Eye (tissue), 1 donor: ENCODE results near the gene ATP2A1.
A peak's percentile ranks its signal among the peaks of the same experiment; 100 is the strongest.
"Not testable (repeated sequence)": the region's sequence is repeated elsewhere in the genome, so short reads cannot be mapped to it uniquely, and the experiment has no call there.

Source experiments
- DNase-seq: peaks from one replicate; pipeline ENCODE4 v3.0.0-alpha.2; 2015

The ATP2A1 gene

GRCh38 chr16:28910086-28911031 is 32.1 kb downstream of the ATP2A1 start:
- DNase-seq, result no peak

- DNase-seq, result no peak
These were observed 34.3 kb downstream of the ATP2A1 start for GRCh38 chr16:28912558-28912957.

- no peak for DNase-seq
These were observed 35.8 kb downstream of the ATP2A1 start for GRCh38 chr16:28913946-28914724.

GRCh38 chr16:28915181-28915580 is 36.9 kb downstream of the ATP2A1 start:
- DNase-seq, result no peak

GRCh38 chr16:28917095-28917494 is 38.8 kb downstream of the ATP2A1 start:
- no peak for DNase-seq

- no peak for DNase-seq
These were observed 40.4 kb downstream of the ATP2A1 start for GRCh38 chr16:28918698-28919097.

GRCh38 chr16:28923231-28923587 is 44.9 kb downstream of the ATP2A1 start:
- no peak for DNase-seq

GRCh38 chr16:28923652-28924398 is 45.5 kb downstream of the ATP2A1 start:
- no peak for DNase-seq

GRCh38 chr16:28924399-28924761 is 46.1 kb downstream of the ATP2A1 start:
- DNase-seq, result no peak

- peak; percentile 98 for DNase-seq
These were observed 46.6 kb downstream of the ATP2A1 start, which contains the start of gene RABEP2 for GRCh38 chr16:28924762-28925385. Gene RABEP2 (minus strand): TSS chr16:28925238. CDS start chr16:28925163, 75 bp downstream.

- peak; percentile 92 for DNase-seq
These were observed 47.3 kb downstream of the ATP2A1 start for GRCh38 chr16:28925386-28926228.

GRCh38 chr16:28926284-28926683 is 48.0 kb downstream of the ATP2A1 start:
- DNase-seq, result not testable (repeated sequence)

GRCh38 chr16:28927815-28928214 is 49.5 kb downstream of the ATP2A1 start:
- no peak for DNase-seq

- no peak for DNase-seq
These were observed 51.9 kb downstream of the ATP2A1 start for GRCh38 chr16:28930203-28930602.

GRCh38 chr16:28930652-28931051 is 52.4 kb downstream of the ATP2A1 start:
- DNase-seq, result peak; percentile 56

- DNase-seq, result no peak
These were observed 53.5 kb downstream of the ATP2A1 start, which contains the start of gene CD19 for GRCh38 chr16:28931801-28932225. Gene CD19 (plus strand): TSS chr16:28931971. CDS start chr16:28932001, 30 bp downstream.

- DNase-seq, result no peak
These were observed 54.3 kb downstream of the ATP2A1 start for GRCh38 chr16:28932339-28933141.

GRCh38 chr16:28933171-28933570 is 54.9 kb downstream of the ATP2A1 start:
- DNase-seq, result no peak

GRCh38 chr16:28935346-28935745 is 57.1 kb downstream of the ATP2A1 start:
- DNase-seq, result no peak
